NT2/D1 (cell line): Measurements from ENCODE around the gene SSTR1.

Experiments used
- SUZ12 ChIP-seq: IDR thresholded peaks from 2 replicates; pipeline ENCODE4 v1.6.1; 2011; ENCODE audit not compliant: insufficient read length, insufficient read depth; ENCODE audit errors: extremely low read depth
- YY1 ChIP-seq: IDR thresholded peaks from 2 replicates; pipeline ENCODE4 v1.6.1; 2011; ENCODE audit not compliant: insufficient read length, insufficient read depth
- ZNF274 ChIP-seq: IDR thresholded peaks from 2 replicates; pipeline ENCODE4 v1.6.1; 2011; ENCODE audit warnings: mild to moderate bottlenecking, low read depth, low read length

DNA sequence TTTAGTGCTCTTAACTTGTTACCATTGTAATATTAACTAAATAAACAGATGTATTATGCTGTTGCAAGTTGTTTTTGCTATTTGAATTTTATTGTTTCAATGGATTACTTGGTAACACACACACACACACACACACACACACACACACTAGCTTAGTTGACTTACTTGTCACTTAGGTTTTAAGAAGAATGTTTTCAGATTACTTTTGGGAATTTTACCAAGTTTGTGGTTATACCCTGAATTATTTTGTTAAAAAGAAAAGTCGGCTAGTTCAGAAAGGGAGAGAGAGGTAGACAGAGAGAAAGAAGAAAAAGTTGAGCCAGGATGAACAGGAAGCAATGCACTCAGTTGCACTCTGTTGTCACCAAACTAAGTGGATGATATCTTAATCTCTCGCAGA is 5.3 kb downstream of the SSTR1 start:
- TF ChIP-seq SUZ12 (no peak), YY1 (no peak), ZNF274 (no peak)
